ENCODE measurements around the gene GLB1L2.

DNA sequence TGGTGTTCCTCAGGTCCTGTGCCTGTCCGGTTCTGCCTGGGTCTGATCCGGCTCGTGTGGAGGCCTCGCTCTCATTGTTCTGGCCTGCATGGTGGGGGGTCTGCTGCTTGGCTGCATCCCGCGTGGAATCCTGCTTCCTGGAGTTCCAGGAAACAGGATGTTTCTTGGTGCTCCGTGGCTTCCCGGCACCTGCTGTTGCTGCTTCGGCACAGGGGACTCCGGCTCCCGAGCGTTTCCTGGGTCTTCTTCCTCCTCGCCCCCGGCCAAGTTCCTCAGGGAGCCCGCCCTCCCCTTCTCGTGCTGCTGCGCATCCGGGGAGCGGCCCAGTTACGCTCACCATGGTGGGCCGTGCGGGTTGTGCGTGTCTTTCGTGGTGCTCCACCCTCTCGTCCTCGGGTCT, 29.9 kb downstream of the GLB1L2 start:
- TF ChIP-seq POLR2A (IDR thresholded peaks at IDR 0.05; ENCODE audit: low read depth, low read length) (no peak), TAF1 (IDR thresholded peaks at IDR 0.05; ENCODE audit: low read depth, low read length) (no peak), POLR2AphosphoS5 (IDR thresholded peaks at IDR 0.05; ENCODE audit: low read depth, low read length) (no peak), SPI1 (IDR thresholded peaks at IDR 0.05; ENCODE audit: low read depth, low read length) (no peak)
